Stimulated activated CD8-positive, alpha-beta memory T cell treated with anti-CD3 and anti-CD28 coated beads, Interleukin-4, amount 100 ng/mL, for 48 hours (primary cell): ENCODE measurements around the gene CYS1.
A peak's percentile ranks its signal among the peaks of the same experiment; 100 is the strongest.
"Not testable (repeated sequence)": the region's sequence is repeated elsewhere in the genome, so short reads cannot be mapped to it uniquely, and the experiment has no call there.

Source experiments
- DNase-seq: peaks from one replicate; pipeline ENCODE4 v3.0.0-alpha.2; 2020

CYS1 gene, protein sequence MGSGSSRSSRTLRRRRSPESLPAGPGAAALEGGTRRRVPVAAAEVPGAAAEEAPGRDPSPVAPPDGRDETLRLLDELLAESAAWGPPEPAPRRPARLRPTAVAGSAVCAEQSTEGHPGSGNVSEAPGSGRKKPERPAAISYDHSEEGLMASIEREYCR

DNA sequence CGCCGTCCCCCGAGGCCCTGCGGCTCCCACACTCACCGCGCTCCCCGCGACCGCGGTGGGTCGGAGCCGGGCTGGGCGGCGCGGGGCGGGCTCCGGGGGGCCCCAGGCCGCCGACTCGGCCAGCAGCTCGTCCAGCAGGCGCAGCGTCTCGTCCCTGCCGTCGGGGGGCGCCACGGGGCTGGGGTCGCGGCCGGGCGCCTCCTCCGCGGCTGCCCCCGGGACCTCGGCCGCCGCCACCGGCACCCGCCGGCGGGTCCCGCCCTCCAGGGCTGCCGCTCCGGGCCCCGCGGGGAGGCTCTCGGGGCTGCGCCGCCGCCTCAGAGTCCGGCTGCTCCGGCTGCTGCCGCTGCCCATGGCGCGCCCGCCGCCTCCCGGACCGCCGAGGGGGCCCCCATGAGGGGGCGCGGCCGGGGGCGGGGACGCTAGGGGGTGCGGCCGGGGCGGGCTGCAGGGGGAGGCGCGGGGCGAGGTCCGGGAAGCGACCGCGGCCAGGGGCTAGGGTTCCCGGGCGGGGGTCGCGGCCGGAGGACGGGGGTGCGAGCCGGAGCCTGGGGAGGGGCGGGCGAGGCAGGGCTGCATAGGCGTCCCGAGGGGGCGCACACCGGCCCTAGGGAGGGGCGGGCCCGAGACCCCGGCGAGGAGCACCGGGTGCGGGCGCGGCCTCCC is at the start of gene CYS1:
TSS of gene CYS1 (minus strand) at position 542 of the 666 bp plus-strand sequence. CDS start at position 354, 188 bp downstream.
- DNase-seq = peak; percentile 34

DNA sequence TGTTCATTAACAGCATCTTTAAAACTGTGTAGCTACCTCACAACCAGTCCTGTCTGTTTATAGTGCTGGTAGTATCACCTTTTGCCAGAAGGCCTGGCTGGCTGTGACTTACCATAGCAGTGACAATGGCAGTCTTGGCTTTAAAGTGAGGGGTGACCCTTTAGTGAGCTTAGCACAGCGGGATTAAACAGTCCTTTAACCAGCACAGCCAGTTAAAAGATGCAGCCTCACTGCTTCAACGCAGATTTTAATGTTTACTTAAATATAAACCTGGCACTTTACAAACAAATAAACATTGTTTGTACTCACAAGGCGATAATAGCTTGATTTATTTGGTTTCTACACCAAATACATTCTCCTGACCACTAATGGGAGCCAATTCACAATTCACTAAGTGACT is 49.3 kb upstream of the CYS1 start:
- DNase-seq = no peak

DNA sequence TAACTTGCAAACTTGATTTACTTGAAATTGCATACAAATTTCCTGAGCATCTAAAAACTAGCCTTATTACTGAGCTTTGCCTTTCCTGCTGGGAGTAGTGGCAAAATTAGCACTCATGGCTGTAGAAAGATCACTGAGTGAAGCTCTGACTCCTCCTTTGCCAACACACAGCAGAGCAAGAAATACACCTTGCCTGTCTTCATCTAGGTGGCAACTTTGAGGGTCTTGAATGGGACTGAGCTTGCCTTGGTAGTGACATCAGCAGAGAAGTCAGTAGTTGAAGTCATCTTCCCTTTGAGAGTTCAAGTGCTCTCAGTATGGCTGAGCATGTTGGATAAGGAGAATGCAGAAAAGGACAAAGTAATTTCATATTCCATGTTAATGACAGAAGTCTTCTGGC is 48.2 kb upstream of the CYS1 start:
- DNase-seq = no peak

DNA sequence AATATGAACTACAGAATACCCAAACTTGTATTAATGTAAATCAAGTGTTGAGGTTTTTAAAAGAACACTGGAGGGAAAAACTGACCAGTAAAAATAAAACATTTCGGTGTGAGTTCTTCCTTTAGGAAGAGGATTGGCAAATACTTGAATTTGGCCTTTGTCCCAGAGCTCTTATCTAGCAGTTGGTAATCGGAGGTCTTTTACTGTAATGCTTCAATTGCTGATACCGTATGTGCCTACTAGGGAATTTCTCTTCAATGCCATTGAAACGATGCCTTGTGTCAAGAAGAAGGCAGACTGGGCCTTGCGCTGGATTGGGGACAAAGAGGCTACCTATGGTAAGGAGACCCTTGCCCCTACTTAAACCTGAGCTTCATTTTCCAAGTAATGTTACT is 46.4 kb upstream of the CYS1 start:
- no peak for DNase-seq

DNA sequence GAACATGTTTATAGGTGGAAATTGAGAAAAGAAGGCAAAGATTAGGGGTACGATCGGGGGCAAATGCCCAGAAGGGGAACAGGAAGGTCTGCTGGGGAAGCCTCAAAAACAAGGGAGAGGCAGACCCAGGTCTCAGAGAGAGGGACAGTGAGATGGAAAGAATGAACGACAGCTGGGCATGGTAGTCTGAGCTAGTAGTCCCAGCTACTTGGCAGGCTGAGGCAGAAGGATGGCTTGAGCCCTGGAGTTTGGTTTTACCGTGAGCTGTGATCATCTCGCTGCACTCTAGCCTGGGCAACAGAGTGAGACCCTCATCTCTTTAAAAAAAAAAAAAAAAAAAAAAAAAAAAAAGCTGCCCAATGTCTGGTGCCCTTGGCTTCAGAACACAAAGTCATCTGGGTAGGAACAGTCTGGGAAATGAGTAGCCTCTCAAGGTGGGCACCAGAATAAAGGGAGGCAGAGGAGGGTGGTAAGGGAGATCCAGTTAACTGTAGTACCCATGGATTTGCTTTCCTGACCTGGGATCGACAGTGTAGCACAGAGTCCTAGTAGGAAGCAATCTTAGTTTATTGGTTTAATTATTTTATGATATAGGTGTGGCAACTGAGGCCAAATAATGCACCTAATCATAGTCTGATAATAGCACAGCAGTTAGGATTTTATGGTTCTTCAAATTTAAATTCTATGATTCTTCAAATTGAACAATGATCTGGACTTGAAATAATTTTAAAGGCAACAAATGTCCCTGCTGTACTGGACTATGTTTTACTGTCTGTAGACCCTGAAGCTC is 45.8 kb upstream of the CYS1 start:
- no peak for DNase-seq

DNA sequence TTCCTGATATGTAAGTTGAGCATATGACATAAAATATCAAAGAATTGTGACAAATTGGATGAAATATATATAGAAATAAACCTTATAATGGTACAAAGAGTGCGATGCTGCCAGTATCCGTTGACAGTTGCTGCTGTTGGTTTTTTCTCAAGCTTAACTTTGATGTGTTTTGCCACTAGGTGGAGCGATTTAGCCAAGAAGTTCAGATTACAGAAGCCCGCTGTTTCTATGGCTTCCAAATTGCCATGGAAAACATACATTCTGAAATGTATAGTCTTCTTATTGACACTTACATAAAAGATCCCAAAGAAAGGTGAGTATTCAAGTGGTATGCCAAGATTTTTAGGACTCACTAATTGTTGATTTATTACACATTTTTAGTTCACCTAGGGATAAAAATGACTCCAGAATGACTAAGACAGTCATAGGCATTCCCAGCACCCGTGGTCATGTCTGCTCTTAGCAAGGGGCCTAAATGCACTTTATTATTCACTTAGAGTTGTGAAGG is 44.4 kb upstream of the CYS1 start:
- DNase-seq = no peak

DNA sequence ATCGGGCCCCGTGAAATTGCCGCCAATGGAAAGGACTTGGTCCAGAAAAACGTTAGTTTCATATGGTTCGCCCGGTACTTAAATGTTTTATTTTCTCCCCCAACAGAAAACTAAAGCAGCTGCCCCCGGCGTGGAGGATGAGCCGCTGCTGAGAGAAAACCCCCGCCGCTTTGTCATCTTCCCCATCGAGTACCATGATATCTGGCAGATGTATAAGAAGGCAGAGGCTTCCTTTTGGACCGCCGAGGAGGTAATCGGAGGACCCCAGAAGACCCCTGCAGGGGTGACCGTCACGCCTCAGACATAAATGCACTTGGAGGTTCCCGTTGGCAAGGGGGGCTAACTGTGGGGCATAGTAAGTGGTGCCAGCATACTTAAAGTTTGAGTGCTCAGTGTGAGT is 43.1 kb upstream of the CYS1 start:
- DNase-seq = no peak

DNA sequence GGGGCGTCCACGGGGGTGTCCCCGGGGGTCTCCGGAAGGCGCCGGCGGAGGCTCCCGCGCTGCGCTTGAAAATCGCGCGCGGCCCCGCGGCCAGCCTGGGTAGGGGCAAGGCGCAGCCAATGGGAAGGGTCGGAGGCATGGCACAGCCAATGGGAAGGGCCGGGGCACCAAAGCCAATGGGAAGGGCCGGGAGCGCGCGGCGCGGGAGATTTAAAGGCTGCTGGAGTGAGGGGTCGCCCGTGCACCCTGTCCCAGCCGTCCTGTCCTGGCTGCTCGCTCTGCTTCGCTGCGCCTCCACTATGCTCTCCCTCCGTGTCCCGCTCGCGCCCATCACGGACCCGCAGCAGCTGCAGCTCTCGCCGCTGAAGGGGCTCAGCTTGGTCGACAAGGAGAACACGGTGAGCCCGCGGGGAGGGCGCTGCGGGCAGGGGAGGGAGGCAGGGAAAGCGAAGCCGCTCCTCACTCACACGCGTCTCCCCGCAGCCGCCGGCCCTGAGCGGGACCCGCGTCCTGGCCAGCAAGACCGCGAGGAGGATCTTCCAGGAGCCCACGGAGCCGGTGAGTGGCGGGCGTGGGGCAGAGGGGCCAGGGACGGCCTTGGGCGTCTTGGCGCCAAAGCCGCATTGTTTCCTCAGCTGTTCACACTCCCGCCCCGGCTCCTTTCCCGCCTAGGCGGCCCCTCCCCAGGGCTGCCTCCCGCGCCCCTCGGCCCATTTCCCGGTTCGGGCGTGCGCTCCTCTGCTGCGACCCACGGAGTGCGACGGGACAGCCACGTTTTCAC is 42.5 kb upstream of the CYS1 start, which contains the start of gene RRM2:
TSS of gene RRM2 (plus strand) at position 240 of the 781 bp plus-strand sequence. CDS start at position 300, 60 bp downstream.
- DNase-seq = peak; percentile 97

DNA sequence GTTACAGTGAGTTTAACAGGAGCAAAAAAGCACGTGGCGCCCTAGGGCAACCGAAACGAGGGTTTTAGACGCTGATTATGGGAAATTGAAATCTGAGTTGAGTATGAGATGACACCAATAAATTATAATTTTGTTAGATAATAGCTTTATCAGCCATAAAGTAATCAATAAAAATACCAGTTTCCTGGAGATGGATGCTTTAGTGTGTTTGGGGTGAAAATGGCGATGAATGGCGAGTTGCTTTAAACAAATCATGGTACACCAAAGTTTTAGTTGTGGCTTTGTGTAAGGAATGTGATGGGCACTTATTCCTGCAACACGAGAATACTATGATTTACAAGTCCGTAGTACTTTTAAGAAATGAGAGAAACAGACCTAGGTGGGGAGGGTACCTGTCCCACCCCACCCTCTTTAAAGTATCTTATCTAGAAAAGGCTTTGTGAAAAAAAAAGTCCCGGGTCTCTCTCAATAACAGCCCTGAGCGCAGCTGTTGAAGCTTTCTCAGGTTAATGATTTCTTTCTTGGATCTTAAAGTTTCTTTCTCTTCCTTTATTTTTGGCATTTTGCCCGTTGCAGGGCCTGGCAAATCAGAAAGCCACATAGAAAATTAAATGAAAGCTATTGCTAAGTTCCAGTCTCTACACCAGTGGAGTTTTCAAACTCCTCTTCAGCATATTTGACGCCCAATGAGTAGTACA is 40.8 kb upstream of the CYS1 start:
- no peak for DNase-seq

DNA sequence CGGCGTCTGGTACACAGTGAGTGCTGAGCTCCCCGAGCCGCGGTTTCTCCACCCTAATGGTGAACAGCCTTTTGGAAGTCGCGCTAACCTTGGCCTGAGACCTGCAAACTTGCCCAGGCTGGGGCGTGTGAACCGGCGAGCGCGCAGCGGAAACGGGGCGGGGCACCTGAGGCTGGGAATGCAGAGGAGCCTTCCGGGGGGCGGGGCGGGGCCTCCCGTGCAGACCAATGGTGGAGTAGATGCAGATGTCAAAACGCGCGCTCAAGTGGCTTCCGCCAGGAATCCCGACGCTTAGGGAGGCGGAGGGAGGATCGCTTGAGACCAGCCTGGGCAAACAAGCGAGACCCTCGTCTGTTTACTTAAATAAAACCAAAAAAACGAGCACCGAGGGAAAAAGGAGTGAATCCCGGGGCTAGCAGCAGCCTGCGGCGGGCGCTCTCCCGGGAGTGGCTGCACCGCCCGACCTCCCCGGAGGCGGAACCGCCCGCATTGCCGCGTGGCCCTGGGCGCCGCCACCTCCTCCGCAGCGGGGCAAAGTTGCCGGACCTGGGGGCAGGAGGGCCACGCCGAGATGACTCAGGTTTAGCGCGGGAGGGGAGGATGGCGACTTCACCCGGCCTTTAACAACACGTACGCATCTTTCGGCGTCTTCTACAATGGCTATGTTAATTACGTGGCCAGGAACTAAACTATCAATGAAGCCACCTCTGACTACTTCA is 40.1 kb upstream of the CYS1 start:
- peak; percentile 97 for DNase-seq

DNA sequence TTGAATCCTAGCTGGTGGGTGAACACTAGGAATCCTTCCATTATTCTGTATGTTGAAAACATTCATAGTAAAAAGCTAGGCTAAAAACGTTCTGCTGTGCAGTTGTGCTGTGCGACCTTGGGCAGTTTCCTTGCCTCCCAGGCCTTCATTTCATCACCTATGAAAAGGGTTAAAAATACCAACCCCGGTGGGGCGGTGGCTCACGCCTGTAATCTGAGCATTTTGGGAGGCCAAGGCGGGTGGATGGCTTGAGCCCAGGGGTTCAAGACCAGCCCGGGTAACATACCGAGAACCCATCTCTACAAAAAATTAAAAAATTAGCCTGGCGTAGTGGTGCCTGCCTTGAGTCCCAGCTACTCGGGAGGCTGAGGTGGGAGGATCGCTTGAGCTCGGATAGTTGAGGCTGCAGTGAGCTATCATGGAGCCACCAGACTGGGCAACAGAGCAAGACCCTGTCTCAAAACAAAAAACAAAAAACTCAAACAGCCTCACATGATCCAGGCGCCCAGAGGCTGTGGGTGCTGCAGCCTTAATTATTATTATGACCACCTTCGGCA is 39.5 kb upstream of the CYS1 start:
- no peak for DNase-seq

DNA sequence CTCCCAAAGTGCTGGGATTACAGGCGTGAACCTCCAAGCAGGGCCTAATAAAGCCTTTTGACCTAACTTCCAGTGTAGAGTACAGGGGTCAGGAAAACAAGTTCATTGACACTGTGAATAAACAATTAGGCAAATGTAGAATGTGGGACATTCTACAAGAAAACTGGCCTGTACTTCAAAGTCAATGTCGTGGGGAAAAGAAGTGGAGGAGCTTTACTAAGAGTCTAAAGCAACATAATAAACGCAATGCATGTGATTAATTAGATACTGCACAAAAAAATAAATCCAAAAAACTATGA is 38.8 kb upstream of the CYS1 start:
- no peak for DNase-seq

DNA sequence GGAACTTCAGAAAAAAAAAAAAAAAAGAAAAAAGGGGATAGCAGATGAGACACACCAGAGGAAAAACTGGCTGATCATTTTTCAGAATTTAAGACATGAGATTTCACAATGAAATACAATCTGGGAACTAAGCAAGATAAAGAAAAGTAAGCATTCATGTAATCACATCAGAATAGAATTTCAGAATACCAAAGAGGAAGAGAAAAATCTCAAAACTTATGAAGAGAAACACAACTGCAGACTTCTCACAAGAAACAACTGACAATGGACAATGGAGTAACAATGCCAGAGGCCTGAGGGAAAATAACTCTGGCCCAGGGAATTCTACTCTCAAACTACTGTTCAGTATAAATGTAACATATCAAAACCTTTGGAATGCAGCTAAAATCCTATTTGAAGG is 29.1 kb upstream of the CYS1 start:
- DNase-seq = no peak

DNA sequence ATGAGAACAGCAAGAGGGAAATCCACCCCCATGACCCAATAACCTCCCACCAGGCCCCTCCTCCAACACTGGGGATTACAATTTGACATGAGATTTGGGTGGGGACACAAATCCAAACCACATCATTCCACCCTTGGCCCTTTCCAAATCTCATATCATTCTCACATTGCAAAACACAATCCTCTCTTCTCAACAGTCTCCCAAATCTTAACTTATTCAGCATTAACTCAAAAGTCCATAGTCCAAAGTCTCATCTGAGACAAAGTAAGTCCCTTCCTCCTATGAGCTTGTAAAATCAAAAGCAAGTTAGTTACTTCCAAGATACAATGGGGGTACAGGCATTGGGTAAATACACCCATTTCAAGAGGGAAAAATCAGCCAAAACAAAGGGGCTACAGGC is 24.7 kb upstream of the CYS1 start:
- not testable (repeated sequence) for DNase-seq

DNA sequence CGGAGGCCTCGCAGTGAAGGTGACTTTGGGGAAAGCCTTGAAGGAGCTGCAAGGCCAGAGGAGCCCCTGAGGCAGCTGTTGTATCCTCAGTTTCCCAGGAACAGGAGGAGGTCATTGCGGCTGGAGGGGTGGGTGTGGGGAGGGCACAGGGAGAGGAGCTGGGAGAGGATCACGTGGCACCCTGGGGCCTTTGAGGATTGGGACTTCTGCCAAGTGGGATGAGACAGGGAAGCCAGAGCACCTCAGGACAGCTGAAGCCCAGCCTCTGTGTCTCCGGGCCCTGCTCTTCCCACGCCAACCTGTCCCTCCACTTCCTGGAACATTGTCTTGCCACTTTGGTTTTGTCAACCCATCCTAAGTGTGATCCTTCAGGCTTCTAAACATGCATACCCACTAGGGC is 23.0 kb upstream of the CYS1 start:
- no peak for DNase-seq

DNA sequence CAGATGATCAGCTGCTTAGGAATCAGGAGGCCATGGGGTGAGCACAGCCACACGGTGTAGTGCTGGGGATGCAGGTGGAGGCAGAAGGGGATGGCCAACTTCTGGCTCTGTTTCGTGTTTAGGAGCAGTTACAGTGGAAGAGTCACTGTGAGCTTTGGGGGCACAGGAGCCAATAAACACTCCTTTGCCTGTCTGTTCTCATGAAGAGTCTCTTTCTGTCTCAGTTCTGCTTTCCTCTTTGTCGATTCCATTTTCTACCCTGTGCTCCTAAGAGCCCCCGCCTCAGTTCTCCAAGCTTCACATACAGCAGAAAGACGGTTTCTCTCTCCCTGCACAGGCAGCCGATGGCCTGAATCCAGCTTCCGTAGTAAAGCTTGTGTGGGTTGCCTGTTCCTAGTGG is 21.3 kb upstream of the CYS1 start:
- DNase-seq = no peak

DNA sequence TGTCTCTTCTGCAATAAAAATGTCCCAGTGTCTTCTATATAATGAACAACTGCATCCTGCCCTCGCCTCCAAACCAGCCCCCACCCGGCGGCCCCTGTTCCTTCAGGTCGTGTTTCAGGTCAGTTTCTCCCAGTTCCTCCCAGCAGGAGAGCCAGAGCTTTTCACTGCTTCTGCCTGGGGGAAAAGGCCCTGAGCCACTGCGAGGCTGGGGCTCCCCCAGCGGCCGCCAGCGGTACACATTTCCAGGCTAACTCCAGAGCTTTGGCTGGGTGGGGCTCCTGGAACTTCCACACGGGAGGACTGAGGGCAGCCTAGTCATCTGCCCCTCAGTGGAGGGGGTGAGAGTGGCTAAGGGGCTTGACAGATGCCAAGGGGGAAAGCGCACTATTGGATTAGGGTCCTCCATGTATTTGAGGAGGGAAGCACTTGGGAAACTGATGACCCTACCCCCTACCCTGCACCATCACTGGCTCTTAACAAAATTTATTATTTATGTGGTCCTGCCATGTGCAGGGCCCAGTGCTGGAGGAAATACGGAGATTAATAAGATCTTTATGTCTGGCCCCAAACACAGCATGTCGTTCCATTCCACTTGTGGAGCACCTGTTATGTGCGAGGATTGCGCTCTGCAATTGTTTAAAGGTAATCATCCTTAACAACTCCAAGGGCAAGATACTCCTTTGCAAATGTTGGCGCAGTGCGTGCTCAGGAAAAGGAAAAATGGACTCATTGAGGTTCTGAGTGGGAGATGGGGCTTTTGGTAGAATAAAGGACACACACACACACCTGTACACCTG is 17.3 kb upstream of the CYS1 start:
- peak; percentile 65 for DNase-seq

DNA sequence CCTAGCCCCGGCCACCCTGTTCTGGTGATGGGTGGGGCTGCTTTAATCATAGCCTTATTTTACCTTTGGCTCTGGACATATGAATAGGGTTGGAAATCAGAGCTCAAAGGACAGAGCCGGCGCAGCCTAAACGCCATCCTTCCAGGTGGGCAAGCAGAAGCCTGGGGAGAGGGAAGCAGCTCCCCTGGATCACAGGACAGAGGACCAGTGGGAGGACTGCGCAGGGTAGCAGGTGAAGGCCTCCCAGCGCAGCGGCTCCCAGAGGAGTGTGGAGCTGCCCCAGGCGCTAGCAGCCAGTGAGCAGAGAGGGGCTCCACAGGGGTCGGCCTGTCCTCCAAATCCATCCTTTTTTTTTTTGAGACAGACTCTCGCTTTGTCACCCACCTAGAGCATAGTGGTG is 16.4 kb upstream of the CYS1 start:
- DNase-seq = no peak

DNA sequence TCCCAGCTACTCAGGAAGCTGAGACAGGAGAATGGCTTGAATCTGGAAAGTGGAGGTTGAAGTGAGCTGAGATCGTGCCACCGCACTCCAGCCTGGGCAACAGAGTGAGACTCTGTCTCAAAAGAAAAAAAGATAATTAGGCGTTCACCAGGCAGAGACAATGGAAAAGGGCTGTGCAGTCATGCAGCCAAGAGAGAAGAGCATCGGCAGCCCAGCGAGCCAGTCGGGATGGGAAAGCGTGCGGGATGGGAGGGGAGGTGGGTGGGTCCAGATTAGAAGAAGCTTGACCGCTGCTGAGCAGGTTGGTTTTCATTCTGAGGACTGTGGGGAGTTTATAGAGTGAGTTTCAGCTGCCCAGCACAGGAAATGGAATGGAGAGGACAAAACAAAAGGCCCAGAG is 15.0 kb upstream of the CYS1 start:
- no peak for DNase-seq

DNA sequence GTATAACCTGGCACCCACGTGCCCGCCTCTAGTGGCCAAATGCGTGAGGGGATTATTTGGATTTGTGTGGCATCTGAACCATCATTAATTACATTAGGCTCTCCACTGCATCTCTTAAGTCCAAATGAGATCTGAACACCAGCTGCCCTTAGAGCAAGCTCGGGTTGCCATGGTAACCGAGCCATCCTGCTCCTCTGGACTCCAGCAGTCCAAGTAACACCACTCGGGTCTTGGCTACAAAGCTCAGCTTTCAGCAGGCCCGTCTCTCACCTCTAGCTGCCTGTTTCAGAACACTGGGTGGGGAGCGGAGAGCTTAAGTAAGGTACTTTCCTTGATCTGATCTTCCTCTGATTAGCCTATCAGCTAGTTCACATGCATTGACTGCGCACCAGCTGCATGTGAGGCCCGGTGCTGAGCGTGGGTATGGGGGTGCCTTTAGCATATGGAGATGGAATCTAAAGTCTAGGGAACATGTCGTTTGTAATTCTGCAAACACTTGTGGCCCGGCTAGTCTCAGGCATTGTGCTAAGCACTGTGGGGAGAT is 14.1 kb upstream of the CYS1 start:
- DNase-seq = no peak

DNA sequence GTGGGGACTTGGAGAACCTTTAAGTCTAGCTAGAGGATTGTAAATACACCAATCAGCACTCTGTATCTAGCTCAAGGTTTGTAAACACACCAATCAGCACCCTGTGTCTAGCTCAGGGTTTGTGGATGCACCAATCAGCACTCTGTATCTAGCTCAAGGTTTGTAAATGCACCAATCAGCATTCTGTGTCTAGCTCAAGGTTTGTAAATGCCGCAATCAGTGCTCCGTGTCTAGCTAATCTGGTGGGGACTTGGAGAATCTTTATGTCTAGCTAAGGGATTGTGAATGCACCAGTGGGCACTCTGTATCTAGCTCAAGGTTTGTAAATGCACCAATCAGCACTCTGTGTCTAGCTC is 11.7 kb upstream of the CYS1 start:
- not testable (repeated sequence) for DNase-seq
